ENCODE results near the gene TSPAN5.
"Not testable (repeated sequence)": the region's sequence is repeated elsewhere in the genome, so short reads cannot be mapped to it uniquely, and the experiment has no call there.

TSPAN5 gene

GRCh38 chr4:98658287-98659105 lies at the start of gene TSPAN5:
Gene TSPAN5 (minus strand): TSS chr4:98658611.
- FAIRE-seq: peak; percentile 36
- peak; percentile 44 for DNase-seq (ENCODE audit: extremely low spot score, insufficient read length, low read depth)

- DNase-seq (ENCODE audit: extremely low spot score, insufficient read length, low read depth) (no peak), FAIRE-seq (no peak)
These were observed 48.5 kb upstream of the TSPAN5 start for GRCh38 chr4:98706935-98707334.

GRCh38 chr4:98706200-98706813 lies 47.9 kb upstream of the TSPAN5 start:
- FAIRE-seq: no peak
- DNase-seq (ENCODE audit: extremely low spot score, insufficient read length, low read depth): peak; percentile 2

DNA sequence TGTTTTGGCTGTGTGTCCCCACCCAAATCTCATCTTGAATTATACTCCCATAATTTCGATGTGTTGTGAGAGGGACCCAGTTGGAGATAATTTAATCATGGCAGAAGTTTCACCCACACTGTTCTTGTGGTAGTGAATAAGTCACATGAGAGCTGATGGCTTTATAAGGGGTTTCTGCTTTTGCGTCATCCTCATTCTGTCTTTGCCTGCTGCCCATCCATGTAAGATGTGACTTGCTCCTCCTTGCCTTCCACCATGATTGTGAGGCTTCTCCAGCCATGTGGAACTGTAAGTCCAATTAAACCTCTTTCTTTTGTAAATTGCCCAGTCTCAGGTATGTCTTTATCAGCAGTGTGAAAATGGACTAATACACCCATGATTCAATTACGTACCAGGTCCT lies 47.2 kb upstream of the TSPAN5 start:
- DNase-seq (ENCODE audit: extremely low spot score, insufficient read length, low read depth); FAIRE-seq: not testable (repeated sequence)

- FAIRE-seq (no peak), DNase-seq (ENCODE audit: extremely low spot score, insufficient read length, low read depth) (no peak)
These were observed 42.2 kb upstream of the TSPAN5 start for GRCh38 chr4:98700656-98701055.

DNA sequence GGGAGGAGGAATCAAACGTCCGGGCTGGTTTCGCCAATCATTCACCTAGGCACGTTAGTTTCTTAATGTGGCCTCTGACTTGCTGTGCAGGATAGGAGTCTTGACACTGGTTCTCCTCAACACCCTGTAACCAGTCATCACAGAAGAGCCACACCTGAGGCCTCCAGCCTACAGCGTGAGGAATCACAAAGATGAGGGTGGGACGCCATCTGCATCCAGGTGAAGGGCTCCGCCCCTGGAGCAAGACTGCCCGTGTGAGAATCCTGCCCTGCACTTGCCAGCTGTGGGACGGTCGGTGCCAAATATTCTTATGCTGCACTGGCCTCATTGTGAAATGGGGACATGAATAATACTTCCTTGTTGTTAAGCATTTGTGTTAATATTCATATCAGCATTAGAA lies 35.7 kb upstream of the TSPAN5 start:
- FAIRE-seq (no peak), DNase-seq (ENCODE audit: extremely low spot score, insufficient read length, low read depth) (no peak)

- DNase-seq (ENCODE audit: extremely low spot score, insufficient read length, low read depth) (no peak), FAIRE-seq (no peak)
These were observed 34.0 kb upstream of the TSPAN5 start for GRCh38 chr4:98692411-98692810.

- no peak for DNase-seq (ENCODE audit: extremely low spot score, insufficient read length, low read depth)
- no peak for FAIRE-seq
These were observed 33.2 kb upstream of the TSPAN5 start for GRCh38 chr4:98691588-98691987.

GRCh38 chr4:98689507-98690174 lies 31.2 kb upstream of the TSPAN5 start:
- FAIRE-seq: no peak
- no peak for DNase-seq (ENCODE audit: extremely low spot score, insufficient read length, low read depth)

DNA sequence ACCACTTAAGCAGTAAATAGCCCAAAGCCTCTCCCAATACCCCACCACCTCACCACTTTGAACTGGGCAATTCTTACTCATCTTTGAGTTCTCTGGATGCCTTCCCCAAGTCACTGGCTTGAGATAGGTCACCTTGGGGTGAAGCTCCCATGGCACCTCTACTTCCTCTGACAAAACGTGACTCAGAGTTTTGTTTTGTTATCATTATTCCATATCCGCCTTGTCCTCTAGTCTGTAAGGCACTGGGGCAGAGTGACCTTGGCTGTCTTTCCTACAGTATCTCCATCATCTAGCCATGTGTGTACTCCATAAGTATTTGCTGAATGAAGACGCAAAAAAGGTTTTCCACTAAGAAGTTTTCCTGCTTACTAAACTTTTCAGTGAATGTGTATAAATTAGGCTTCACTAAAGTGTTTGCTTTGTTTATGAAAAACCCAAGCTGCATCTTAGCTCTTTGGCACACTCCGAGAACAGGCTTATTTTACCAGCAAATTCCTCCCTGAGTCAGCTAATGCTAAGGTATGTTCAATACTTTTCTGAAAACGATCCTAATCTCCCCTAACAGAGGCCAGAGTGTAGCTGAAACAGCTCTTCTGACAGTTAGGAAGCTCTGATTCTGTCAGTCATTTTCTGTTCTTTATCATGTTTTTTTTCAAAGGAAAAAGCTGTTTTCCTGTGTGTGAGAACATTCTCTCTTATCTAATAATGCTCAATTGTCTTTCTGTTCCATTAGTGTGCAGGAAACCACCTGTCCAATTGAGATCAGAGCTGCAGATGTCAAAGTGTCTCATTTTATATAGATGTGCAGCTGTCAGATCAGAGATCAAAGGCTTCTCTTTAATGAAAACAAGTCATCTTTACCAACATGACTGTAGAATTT lies 30.2 kb upstream of the TSPAN5 start:
- no peak for DNase-seq (ENCODE audit: extremely low spot score, insufficient read length, low read depth)

DNA sequence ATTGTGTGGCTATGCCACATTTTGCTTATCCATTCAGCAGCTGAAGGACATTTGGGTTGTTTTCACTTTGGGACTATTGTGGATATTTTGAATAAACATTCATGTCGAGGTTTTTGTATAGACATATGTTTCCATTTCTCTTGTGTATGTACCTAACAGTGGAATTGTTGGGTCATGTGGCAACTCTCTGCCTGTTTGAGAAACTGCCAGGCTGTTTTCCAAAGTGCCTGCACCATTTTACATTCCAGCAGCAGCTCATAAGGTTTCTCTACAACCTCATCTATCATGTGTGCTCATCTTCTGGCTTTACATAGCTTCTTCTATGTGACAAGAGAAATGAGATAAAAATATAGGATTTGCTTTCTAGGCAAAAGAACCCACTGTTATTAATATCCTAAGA lies 29.5 kb upstream of the TSPAN5 start:
- no peak for DNase-seq (ENCODE audit: extremely low spot score, insufficient read length, low read depth)
- FAIRE-seq: no peak

More for the DNA sequence above, 30.2 kb upstream of the TSPAN5 start:
- no peak for FAIRE-seq

DNA sequence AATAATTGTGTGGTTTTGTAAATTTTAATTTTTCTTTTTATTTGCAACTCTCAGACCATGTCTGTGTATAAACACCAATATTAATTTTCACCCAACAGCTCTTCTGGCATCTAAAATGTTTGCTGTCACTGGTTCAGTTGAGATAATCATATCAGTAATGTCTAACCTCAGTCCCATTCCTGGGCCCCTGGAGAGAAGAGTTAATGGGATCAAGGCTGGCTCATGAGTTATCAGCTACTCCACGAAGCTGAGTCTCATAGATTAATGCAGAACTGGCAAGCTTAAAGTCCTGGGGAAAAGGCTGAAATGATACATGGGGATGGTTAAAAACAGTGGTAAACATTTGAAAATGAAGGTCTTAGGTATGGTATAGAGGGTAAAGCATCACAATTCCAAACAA lies 28.4 kb upstream of the TSPAN5 start:
- FAIRE-seq (no peak), DNase-seq (ENCODE audit: extremely low spot score, insufficient read length, low read depth) (no peak)

- DNase-seq (ENCODE audit: extremely low spot score, insufficient read length, low read depth): no peak
- FAIRE-seq: no peak
These were observed 27.8 kb upstream of the TSPAN5 start for GRCh38 chr4:98686043-98686707.

GRCh38 chr4:98685225-98686042 lies 27.0 kb upstream of the TSPAN5 start:
- DNase-seq (ENCODE audit: extremely low spot score, insufficient read length, low read depth): no peak

DNA sequence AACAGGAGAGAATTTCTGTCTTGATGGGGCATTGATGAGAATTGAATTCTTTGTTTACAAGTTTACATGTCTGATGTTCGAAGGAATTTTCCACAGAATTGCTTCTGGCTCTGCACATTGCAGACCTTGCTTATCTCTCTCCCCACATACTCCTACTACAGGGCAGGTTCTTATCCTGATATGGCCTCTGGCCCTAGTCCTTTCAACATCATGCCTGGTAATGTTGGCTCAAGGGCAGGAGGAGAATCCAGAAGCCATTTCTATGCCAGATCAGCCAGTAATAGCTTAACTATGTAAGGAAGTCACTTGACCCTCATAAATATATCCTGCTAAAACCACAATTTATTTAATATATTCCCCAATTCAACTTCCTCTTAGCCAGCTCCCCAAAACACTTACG lies 24.3 kb upstream of the TSPAN5 start:
- no peak for FAIRE-seq

More at GRCh38 chr4:98685225-98686042, 27.0 kb upstream of the TSPAN5 start:
- FAIRE-seq: no peak

GRCh38 chr4:98680806-98681205 lies 22.4 kb upstream of the TSPAN5 start:
- DNase-seq (ENCODE audit: extremely low spot score, insufficient read length, low read depth) (no peak), FAIRE-seq (no peak)

More for the DNA sequence above, 24.3 kb upstream of the TSPAN5 start:
- DNase-seq (ENCODE audit: extremely low spot score, insufficient read length, low read depth): no peak

- FAIRE-seq: no peak
These were observed 21.3 kb upstream of the TSPAN5 start for GRCh38 chr4:98679738-98680137.

GRCh38 chr4:98677799-98678198 lies 19.4 kb upstream of the TSPAN5 start:
- DNase-seq (ENCODE audit: extremely low spot score, insufficient read length, low read depth): no peak
- FAIRE-seq: no peak

More at GRCh38 chr4:98679738-98680137, 21.3 kb upstream of the TSPAN5 start:
- no peak for DNase-seq (ENCODE audit: extremely low spot score, insufficient read length, low read depth)
